NCI-H1092 treated with DMSO at 0.1 percent for 48 hours (cell line): Measurements from ENCODE around the gene LHX8.
"Not testable (repeated sequence)": the region's sequence is repeated elsewhere in the genome, so short reads cannot be mapped to it uniquely, and the experiment has no call there.

ENCODE experiments used
- DNase-seq: peaks from one replicate; lab custom pipeline; 2025; lab: John Stamatoyannopoulos, UW

LHX8 gene

DNA sequence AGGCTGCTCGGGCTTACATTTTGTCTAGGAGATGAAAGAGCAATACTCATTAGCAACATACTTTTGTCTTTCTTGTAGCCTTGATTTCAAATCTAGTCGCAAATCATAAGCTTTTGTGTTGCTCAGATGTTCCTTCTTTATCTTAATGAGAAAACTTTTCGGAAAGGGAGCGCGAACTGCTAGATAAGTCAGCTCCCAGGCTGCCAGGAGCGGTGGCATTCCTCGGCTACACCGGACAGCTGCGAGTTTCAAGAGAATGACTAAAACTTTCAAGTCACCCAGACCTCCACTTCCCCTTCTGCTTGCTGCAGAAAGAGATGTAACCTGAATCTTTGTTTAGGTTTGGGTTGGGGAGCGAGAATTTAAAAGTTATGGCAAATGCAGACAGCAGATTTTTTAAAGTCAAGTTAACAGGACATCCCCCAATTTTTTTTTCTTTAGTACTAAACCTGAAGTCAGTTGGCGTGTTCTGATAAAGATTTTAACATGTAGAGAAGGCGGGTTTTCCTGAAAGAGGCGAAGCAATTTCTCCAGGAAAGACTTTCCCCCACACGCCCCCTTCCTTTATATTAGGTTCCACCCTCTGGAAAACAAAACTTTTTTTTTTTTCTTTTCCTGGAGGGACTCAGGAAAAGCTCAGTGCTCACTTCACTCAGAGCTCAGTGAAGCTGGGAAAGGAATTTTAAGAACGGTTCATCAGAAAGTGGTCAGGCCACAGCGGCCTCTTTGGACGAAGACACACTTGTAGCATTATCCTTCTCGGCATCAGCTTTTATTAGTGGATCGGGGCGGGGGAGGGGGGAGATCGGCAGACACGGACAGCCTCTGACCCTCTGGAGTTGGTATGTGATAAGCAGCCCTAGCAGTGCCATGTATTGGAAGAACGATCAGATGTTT, at the start of gene LHX8:
Gene LHX8, plus strand, starts transcription at position 639 of the 897 bp plus-strand sequence. CDS start 2,227 bp downstream, outside the sequence.
- DNase-seq: no peak

DNA sequence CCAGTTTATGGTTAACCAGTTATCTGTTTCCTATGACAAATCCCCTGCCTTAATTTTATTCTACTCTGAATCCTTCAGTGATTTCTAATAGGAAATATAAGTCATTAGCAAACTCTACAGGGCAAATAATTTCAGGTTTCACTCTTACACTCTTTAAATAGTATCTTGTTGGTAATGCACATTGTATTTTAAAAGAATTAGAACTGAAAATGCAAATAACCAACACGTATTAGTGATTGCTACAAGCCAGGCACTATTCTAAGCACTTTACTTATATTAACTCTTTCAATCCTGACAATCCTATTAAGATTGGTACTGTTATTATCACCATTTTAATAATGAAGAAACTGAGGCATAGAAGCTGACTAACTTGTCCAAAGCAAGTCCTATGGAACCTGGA, 48.3 kb upstream of the LHX8 start:
- DNase-seq: no peak

DNA sequence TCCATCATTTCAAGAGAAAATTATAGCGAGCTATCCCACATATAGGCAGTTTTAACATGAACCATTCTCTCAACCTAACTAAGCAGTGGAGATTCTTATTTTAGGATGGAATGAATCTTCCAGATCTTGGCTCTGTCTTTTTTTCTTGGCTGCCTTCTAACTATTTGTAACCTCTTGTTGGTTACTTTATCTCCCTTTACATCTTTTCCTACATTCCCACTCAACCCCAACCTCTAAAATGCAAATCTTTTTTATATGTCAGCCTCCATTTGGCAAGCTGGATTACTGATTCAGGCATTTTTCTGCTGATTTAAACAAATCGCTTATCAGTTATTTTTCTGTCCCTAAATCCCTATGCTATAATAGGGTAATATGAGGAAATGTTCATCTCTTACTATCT, 46.9 kb upstream of the LHX8 start:
- no peak for DNase-seq

DNA sequence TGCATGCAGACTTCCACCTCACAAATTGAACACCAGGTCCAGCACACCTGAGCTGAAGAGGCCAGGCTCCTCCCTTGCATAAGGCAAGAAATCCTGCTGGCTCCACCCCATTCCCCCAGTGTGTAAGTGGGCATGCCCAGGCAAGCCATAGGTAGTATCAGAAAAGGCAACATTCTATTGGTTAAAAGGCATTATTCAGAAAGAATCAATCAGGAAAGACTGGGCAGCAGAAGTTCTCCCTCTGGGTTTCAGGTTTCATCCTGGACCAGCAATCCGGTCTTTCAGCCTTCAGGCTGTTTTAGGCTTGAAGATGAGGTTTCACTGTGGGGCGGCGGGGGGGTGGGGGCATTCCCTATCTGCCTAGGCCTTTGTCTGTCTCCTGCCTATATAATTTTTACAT, 42.0 kb upstream of the LHX8 start:
- DNase-seq: no peak

DNA sequence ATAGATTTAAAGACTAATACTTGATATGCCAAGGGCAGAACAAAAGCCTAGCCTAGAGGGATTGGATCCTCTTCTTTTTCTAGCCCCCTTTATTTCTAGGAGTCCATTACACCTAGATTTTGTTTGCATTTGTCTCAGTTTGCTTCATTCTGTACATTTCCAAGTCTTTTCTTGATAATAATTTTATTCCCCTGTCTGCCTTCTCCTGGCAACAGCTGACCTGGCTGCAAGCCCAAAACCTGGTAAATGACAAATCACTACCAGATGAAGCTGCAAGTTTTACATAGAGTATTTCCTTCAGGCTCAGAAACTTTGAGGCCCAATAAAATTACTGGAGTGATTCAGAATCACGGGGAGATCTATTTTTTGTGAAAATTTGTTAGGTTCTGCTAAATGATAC, 36.5 kb upstream of the LHX8 start:
- DNase-seq: no peak

DNA sequence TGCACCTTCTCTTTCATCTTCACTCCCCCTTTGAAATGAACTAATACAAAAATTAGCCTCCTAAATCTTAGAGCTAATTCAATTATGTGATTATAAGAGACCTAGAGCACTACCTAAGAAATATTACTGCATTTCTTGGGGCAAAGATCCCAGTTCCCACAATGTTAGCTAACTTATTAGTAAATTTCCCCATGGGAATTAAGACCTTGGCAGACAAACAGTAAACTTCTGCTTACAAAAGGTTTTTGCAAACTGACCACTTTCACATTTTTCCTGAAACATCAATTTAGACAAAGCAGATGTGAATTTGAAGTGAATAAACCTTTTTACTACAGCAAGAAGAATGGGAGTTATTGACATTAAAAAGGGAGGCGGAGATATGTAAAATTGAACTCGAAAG, 34.6 kb upstream of the LHX8 start:
- no peak for DNase-seq

DNA sequence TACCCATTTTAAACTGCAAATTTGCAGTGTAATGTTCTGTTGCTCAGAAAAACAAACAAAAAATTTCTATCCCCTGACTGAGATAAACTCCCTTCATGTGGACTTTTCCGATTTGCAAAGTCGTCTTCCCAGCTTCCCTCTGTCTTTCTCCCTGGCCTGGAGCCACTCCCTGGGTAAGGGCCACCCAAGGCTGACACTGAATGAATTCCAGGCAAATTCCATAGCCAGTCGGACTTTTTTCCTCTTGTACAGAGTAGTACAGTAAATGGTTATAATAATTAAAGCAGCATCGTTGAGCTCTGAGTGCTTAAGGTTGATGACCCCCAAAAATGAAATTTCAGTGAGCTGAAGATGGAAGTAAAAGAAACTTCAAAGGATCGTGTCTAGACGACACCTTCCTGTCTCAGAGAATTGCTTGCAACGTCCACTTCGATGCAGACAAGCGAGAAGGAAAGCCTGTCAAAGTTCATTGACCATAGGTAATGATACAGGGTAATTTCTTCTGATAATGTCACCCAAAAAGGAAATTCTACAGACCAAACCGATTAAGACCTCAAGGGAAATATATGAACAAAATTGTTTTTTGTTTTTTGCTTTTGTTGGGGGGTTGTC, 33.6 kb upstream of the LHX8 start:
- DNase-seq: no peak

DNA sequence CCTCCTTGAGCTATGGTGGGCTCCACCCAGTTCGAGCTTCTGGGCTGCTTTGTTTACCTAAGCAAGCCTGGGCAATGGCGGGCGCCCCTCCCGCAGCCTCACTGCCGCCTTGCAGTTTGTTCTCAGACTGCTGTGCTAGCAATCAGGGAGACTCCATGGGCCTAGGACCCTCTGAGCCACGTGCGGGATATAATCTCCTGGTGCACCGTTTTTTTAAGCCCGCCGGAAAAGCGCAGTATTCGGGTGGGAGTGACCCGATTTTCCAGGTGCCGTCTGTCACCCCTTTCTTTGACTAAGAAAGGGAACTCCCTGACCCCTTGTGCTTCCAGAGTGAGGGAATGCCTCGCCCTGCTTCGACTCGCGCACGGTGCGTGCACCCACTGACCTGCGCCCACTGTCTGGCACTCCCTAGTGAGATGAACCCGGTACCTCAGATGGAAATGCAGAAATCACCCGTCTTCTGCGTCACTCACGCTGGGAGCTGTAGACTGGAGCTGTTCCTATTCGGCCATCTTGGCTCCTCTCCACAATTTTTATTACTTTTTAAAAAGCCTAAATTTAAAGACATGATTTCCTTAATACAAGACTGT, 21.7 kb upstream of the LHX8 start:
- DNase-seq: not testable (repeated sequence)

DNA sequence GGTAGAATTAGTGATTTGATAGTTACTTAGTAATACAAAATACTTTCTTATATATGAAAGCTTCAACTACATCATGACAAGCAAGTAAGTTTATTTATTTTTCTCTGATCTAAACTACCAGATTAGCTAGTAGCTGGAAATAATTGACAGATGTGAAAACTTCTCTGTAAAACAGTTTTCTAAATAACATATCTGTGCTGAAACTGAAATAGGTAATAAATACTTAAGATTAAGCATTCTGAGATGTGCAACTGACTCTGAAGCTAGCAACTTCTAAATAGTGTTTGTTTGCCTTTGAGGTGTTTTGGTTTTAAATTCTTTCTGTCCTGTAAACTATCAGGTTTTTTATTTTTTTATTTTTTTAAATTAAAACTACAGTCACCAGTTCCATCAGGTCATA, 18.5 kb upstream of the LHX8 start:
- no peak for DNase-seq

DNA sequence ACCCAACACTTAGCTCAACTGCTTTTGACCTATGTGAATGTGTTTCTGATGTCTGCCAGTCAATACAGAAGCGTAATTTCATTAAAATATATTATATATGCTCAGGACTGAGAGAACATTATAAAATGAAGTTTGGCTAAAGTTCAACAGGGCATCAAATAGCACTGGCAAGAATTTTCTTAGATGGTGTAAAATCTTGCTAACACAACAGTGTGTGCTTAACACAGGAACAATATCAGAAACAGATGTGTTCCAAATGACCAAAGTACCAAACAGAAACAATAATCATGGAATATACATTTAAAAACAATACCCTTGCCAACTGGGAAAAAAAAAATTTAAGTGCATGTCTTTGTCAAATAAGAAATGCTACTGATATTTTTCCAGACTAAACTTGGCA, 10.4 kb upstream of the LHX8 start:
- no peak for DNase-seq

DNA sequence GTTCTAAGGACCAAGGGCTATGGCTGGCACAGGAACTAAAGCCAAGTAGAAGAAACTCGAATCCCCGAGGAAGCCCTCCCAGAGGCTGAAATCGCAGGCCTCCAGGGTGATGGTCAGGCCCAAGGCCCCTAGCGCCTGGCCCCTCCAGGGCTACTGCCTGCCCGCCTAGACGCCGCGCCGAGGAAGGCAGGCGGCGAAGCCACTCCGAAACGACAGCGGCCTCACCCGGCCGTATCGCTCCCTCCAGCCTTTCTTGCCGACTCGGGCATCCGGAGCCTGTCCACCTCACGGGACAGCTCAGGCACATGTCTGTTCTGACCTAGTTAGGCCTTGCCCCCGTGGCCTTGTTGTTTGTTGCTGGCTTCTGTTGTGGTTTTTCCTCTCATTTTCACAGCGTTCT, 9.7 kb upstream of the LHX8 start:
- DNase-seq: no peak

DNA sequence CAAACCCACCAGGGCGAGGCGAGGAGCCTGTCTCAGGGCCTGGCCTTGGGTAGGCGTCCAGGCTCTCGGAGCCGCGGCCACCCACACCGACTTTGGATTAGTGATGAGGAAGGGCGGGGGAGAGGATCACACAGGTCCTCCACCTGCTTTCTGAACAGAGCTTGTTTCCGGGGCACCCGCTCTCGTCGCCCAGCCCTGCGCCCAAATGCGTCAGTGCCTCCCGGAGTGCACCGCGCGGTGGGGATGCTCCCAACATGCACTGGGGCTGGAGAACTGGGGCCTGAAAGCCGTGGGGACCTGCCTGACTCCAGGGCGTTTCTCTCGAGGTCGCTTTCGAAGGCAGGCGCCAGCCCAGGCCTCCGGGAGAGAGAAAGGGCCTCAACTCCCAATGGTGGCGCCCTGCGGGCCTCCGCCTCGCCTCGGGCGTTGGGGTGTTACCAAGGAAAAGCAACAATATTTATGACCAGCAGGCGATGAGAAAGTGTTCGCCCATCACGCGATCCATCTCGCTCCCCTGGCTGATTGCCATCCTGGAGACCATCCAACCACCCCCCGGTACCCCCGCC, 8.9 kb upstream of the LHX8 start:
- DNase-seq: no peak

DNA sequence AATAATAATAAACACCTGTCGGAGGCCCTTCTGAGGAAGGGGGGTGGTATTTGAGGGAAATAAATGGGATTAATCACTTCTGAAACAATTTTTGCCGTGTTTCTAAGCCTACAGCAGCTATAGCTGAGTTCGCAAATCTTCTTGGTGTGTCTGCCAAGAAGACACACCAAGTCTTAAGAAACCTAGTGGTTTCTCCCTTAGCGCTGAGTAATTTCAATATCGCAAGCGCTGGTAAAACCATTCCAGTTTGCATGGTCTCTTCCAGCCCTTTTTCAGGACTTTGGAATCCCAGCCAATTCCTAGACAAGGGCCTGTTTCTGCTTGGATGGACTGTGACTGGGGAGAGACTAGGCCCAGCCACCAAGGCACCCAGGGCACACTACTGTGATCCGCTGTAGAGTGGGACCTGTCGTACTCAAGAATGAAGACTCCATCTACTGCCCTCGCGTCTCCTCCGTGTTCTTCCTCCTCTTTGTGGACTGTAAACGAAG, 7.5 kb upstream of the LHX8 start:
- DNase-seq: no peak

DNA sequence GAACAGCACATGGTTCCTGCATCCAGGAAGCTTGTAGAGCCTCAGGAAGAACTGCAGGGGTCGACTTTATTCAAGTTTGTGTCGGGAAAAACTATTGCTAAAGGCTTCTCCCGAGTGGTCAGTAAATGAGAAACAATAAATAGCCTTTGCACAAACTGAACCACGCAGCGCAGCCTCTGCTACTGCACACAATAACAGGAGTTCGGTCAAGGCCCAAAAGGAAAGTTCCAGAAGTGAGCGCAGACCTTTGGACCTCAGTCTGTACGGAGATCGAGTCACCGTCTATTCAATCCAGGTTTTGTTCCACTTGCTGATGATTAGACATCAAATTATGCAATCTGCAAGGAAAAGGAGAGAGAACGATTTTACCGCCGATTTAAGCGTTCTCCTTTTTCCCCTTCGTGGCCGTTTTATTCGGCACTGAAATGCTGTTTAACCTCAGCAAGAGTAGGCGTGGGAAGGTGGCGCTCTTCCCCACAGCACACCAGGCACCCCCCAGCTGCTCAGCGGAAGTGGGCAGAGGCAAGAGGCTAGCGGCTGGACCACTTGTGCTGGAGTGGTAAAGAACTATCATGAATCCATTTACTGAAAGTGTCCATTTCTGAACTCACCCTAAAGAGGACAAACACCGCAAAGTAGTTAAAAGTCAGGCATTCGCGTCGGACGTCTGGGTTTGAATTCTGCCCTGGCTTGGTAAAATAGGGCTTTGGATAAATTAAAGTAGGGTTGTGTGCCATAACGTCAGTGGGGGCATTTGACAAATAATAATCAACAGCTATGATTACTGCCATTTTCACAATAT, 6.1 kb upstream of the LHX8 start:
- DNase-seq: no peak

DNA sequence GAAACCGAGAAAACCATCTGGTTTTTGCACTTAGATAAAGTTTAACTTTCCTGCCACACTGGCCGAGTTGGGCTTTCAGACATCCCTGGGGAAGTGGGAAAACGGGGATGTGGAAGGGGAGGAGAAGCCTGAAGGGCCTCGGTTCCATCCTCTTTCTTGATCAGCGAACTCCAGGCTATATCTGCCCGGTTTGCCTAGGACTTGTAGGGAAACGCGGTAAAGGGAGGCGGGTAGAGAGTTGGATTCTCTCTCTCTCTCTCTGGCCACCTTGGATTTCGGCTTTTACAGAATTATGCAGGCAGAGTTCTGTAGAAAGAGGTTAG, 4.6 kb upstream of the LHX8 start:
- DNase-seq: no peak

DNA sequence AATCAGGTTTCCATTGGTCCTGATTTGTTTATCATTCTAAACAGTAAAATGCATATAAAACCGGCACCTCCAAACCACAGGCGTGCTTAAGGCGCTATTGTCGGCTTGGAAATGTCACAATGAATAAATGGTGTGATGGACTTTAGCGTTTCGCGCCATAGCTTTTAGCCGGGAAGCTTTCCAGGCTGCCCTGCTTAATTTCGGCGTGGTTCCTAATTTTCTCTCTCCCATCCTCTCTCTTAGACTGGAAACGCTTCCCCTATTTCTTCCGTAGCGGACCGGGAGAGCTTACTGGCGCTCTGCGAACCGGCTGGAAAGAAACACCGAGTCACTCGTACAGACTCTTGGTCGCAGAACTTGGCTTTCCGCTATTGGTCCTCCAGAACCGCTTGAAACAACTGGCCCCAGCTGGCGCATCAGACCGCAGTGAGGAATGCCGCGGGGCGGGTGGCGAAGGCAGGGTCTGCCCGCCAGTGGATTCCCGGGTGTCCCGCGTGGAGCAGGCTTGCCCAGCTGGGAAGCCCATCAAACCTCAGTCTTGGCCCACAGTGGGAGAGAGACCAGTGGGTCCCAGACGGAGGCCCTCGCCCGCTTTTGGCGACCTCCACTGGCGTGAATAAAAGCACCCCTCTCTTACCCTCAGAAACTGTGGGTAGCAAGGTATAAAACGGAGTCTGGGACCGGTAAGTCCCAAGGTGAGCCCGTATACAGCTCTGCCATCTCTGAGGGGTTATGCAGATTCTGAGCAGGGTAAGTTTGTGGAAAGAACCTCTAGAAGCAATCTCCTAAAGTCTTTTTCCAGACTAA, 4.0 kb upstream of the LHX8 start:
- no peak for DNase-seq

DNA sequence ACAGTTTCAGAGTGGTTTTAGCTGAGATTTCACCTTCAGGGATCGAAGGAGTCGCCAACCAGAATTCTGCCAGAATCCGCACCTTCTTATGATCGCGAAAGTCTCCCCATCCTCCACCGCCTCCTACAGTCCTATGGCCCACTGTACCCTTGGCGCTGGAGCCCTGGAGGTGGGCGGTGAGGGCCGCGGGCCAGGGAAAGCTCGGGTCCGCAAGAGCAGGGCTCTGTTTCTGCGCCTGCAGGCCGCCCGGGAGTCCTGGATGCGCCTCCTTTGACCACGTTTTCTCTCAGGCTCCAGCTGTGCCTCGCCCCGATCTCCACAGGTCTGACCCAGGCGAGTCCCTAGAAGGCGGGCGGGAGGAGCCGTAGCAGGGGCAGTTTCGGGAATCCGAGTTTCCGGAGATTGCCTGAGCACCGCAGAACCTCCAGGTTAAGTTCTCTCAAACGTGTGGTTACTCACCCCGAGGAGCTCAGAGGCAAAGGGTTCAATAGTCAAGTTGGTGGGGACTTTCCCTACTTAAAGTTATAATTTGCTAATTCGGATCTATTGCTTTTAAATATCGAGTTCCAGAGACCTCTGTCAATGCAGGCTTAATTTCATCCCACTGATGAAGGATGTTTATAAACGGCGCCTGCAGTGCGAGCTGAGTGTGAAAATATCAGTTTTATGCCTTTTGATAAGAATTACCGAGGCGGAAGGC, 3.2 kb upstream of the LHX8 start:
- no peak for DNase-seq

DNA sequence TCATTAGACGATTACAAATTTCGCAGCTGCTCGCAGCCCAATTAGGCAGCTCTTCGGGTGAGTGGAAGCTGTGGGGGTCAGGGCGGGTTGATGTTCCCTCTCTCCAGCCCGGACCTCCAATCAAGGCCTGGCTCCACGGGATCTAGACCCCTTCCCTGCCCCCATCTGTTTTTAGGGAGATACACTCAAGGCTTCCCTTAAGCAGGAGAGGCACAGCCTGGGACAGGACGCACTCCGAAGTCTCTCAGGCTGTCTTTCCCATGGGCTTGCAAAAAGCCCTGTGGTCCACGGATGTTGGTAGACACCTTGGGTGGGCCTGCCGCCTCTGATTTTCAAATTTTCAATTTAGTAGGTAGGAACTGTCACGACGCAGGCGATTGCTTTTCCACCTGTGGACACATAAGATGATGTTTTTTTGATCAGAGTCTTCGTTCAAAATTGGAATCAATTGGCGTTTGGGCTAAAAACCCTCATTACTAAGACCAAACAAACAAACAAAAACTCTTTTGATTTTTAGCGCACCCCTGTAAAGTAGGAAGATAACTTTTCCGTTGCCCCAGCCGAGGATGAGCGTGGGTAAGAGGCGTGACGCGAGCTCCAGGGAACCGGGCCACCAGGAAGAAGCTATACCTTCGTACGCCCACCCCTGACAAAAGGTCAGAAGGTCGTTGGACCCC, 2.5 kb upstream of the LHX8 start:
- DNase-seq: no peak

DNA sequence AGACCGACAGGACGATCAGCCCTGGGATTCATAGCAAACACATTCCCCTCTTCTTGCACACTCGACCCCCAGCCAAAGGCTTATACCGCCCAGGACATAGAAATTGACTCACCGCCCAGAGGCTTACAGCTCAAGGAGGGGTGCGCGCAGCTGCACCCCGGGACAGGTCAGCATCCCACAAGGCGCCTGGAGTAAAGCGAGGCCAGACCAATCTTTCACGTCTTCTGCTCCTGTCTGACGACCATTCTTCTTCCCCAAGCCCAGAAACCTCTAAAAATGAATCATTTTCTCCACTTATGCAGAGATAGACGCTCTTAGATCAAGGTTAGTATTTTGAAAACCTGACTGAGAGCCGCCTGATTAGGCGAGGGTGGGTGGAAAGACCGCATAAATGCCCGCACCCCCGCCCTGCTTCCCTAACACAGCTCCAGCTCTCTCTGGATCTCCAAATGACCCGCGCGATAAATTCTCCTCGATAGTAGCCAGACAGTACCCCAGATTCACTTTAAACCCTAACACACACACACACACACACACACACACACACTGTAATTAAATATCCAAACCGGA, 1.9 kb upstream of the LHX8 start:
- DNase-seq: no peak
